NCI-H82 treated with DMSO at 0.1 percent for 48 hours (cell line): ENCODE measurements around the gene C3orf20.

ENCODE experiments used
- DNase-seq: peaks from one replicate; lab custom pipeline; 2025; ENCODE audit not compliant: unreplicated experiment; lab: John Stamatoyannopoulos, UW

Gene C3orf20

GRCh38 chr3:14698601-14699244 lies 23.8 kb downstream of the C3orf20 start:
- no peak for DNase-seq

DNA sequence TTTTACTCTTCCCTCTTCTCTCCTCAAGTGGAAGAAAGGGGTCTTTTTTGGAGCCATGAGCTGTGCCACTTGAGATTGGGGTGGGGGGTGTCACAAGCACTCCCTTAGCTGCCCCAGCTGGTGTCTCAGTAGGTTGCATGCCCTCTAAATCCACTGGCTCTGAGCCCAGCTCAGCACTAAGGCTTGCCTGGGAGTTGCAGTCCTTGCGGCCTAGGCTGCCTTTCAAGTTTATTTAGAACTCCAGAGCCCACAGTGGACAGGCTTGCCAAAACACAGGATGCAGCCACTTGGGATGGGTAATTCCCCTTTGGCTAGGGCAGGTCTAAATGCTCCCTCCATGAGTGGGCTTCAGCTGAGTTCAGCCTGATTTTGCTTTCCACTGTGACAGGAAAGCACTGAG lies 24.7 kb downstream of the C3orf20 start:
- no peak for DNase-seq

DNA sequence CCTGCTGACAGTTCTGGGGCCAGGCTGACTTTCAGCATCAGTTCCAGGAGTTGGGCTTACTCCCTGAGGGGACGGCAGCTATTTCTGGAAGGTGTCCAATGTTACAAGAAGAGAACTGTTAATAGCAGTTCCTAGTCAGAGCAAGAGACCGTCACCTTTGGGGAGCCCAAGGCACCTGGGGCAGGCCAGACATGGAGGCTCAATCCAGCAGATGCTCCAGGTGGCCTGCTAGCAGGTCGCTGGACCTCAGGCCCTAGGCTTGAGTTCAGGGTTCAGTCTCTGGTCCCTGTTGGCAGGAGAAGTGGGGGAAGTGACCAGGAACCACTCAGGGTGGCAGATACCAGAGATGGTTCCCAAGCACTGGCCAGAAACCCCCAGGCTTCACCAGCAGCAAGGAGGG lies 25.9 kb downstream of the C3orf20 start:
- no peak for DNase-seq

DNA sequence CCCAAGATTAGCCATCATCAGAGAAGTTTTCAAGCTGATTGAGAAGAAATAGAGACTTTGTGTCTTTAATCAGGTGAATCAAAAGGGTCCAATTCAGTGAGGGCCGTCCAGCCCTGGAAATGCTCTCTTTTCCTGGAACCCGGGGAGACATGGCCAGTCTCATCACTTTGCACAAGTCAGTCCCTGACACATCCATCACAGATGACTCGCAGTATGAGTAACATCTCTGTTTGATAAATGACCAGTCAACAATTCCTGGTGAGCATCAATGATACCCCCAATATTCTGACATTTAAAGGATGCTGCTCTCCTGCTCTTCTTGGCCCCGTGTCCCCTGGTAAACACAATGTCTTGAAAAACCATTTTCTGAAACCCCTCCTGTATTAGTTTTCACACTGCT lies 26.7 kb downstream of the C3orf20 start:
- DNase-seq: no peak

DNA sequence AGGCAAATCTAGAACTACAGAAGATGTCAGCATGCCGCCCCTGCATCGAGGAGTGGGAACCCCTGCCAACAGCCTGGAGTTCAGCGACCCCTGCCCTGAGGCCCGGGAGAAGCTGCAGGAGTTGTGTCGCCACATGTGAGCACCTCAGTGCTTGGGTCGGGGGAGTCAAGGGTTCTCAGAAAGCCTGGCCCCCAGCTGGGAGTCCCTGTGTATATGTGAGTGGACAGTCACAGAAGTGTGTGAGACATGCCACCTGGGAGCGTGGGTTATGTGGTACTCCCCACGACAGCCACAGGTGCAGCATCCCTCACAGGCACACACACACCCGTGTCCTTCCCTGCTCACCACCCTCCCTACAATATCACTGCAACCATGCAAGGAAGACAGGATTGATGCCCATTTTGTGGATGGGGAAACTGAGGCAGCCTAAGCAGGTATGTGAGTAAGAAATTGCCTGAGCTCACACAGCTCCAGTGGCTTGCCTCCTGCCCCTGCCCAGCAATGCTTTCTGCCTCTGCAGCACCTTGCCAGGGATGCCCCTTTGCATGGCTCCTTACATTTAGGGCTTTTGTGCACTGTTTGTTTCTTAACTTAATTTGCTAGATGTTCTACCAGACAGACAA lies 28.3 kb downstream of the C3orf20 start:
- DNase-seq: no peak

DNA sequence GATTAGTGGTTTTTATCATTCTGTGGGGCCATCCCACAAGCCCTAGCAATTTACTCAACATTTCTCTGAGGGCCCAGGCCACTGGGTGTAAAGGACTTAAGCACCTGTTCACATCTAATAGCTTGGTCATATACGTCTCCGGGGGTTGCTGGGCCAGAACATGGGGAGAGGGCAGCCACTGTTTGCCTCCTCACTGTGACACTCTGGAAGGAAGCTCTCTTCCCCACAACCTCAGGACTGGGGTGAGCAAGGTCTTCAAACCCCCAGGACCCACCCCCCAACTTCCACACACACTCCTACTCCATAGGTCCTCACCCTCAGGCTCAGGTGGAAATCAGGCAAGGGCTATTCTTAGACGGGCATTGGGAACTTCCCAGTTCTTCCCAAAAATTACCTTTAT lies 28.9 kb downstream of the C3orf20 start:
- no peak for DNase-seq

DNA sequence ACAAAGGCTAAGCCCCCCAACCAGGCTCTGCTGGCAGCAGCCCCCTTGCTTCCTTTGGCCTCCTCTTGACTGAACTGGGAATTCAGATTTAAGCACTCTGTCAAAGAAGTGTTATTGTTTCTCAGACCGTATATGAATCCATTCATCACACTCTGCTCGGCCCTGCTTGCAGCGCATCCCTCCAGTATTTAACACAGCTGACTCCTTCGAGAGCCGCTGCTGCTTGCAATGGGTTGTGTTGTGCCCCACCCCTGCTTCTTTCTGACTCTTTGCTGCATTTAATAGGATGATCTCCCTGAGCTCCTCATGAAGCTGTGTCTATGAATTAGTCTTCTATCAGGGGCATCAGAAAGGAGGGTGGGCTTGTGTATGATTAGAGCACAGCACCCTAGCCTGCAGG lies 31.2 kb downstream of the C3orf20 start:
- peak; percentile 0 for DNase-seq

DNA sequence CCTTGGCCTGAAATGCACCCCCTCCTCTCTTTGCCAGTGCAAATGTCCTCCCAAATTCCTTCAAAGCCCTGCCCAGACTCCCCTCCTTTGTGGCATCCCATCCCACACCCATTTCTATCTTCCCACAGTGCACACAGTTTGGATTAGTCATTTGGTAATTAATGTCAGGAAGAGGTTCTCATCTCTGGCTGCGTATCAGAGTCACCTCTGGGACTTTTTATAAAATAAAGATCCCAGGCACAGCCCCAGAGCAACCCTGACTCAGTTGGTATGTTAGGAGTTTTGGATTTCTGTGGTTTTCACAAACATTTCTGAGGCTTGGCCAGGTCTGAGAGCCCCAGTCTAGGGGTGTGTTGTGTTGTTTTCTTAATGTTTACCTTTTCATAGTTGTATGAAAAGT lies 41.6 kb downstream of the C3orf20 start:
- no peak for DNase-seq

DNA sequence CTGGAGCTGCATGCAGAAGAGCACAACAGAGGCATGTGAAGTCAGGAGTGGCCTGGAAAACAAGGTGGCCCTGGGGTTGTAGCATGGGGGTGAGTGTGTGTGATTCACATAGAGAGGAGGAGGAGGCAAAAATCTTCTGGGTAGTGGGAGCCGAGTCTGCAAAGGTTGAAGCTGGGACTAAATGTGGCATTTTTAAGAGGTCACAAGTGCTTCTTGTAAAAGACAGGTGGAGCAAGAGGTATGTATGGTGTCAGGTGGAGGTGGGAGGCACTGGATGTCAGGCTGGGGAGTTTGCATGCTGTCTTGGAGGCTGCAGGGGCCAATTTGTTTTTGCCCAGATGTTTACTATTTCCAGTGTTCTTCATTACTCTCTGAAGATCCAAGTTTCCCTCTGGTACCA lies 42.4 kb downstream of the C3orf20 start:
- DNase-seq: no peak

DNA sequence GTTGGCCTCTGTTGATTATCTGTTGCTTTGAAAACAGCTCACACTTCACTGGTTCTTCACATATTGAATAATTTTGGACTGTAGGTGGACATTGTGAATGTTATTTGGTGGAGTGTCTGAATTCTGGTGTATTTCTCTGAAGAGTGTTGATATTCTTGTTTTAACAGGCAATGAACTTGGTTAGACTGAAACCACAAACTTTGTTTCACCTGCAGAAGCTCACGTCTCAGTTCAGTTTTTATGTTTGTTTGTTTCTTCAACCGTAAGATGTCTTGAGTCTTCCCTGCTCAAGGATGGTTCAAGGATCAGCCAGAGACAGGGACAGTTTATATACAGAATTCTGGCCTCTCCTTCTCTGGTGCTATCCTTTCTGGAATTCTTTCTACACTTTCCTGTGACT lies 43.6 kb downstream of the C3orf20 start:
- DNase-seq: no peak

- no peak for DNase-seq
Observed at GRCh38 chr3:14719006-14719405, 44.1 kb downstream of the C3orf20 start.

- DNase-seq: no peak
Observed at GRCh38 chr3:14721126-14721864, 46.4 kb downstream of the C3orf20 start.

- no peak for DNase-seq
Observed at GRCh38 chr3:14725013-14725412, 50.1 kb downstream of the C3orf20 start.

- DNase-seq: no peak
Observed at GRCh38 chr3:14725564-14726440, 50.9 kb downstream of the C3orf20 start.

- DNase-seq: no peak
Observed at GRCh38 chr3:14726441-14726780, 51.5 kb downstream of the C3orf20 start.

GRCh38 chr3:14728113-14728512 lies 53.2 kb downstream of the C3orf20 start:
- no peak for DNase-seq

GRCh38 chr3:14730703-14731382 lies 55.9 kb downstream of the C3orf20 start:
- DNase-seq: no peak

GRCh38 chr3:14740983-14741382 lies 66.0 kb downstream of the C3orf20 start:
- no peak for DNase-seq

- no peak for DNase-seq
Observed at GRCh38 chr3:14741510-14741909, 66.6 kb downstream of the C3orf20 start.

DNA sequence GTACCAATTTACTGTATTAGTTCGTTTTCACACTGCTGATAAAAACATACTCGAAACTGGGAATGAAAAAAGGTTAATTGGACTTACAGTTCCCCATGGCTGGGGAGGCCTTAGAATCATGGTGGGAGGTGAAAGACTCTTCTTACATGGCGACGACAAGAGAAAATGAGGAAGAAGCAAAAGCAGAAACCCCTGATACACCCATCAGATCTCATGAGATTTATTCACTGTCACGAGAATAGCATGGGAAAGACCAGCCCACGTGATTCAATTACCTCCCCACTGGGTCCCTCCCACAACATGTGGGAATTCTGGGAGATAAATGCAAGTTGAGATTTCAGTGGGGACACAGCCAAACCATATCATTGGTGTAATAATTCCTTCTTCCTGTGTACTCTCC lies 69.6 kb downstream of the C3orf20 start:
- no peak for DNase-seq

GRCh38 chr3:14750650-14751049 lies 75.7 kb downstream of the C3orf20 start:
- DNase-seq: no peak
